Keratinocyte (primary cell): ENCODE measurements around the gene SLC1A5.

Experiments
- CTCF ChIP-seq, 3 experiments: IDR thresholded peaks in 1 of 3; conservative IDR thresholded peaks in 1 of 3; optimal IDR thresholded peaks in 1 of 3; 2 replicates in 2 of 3; 3 replicates in 1 of 3; pipeline versions ENCODE3 to v1.5.1; 2011; ENCODE audit warnings: low read length in 3 of 3, mild to moderate bottlenecking in 3 of 3, moderate library complexity in 2 of 3, control low read depth in 1 of 3, inconsistent platforms in 1 of 3; ENCODE audit not compliant: insufficient read depth in 2 of 3; ENCODE audit errors: extremely low read depth in 1 of 3
- EZH2 ChIP-seq: IDR thresholded peaks from one replicate; pipeline ENCODE4 v1.6.1; 2012; ENCODE audit warnings: inconsistent platforms, mild to moderate bottlenecking, low read length, moderate library complexity

GRCh38 chr19:46755853-46756543, 32.4 kb downstream of the SLC1A5 start:
- TF ChIP-seq CTCF (optimal IDR thresholded peaks at IDR 0.05 in 1 of 3, IDR thresholded peaks at IDR 0.05 in 1 of 3, conservative IDR thresholded peaks at IDR 0.05 in 1 of 3; ENCODE audit: extremely low read depth in 1 of 3, insufficient read depth in 2 of 3, low read length in 3 of 3) (no peak), EZH2 (no peak)
